Measurements from ENCODE around the gene FBLN2. TPM values are rescaled to one million over a fixed set of nuclear protein-coding genes. Genes with fewer than 3 reads are reported as not detected.

Gene FBLN2
- total RNA-seq, 2 experiments from 2014 or later, result 0.05 TPM; not detected in 1

GRCh38 chr3:13642597-13642996 lies 93.7 kb downstream of the FBLN2 start:
- intact Hi-C loops (cut with DNase I, micrococcal nuclease), result no loop called here
- no peaks in the 10 kb centered on the region for H3K9me3 Mint-ChIP-seq (ENCODE audit: low read depth)

GRCh38 chr3:13644341-13645117 lies 95.6 kb downstream of the FBLN2 start:
- Mint-ChIP-seq H3K27ac (no peak overlapping the region), H3K36me3 (ENCODE audit: low read depth) (no peaks in the 10 kb centered on the region), H3K9me3 (ENCODE audit: low read depth) (no peaks in the 10 kb centered on the region), H3K4me1 (peaks cover 3% of the 10 kb centered on the region), H3K27me3 (peaks cover 14% of the 10 kb centered on the region), H3K4me3 (no peak overlapping the region)
- no peak for ATAC-seq
- intact Hi-C loops (cut with DNase I, micrococcal nuclease), result no loop called here
- ChIA-PET POLR2A (no interaction called here), CTCF (interaction anchor here (1.5 to 12.0 kb wide), 2 partner anchors 147 to 148 kb away, joined by 4 to 246 read pairs; no protein-coding TSS in a partner anchor)
- DNase-seq, result no peak

More at GRCh38 chr3:13642597-13642996, 93.7 kb downstream of the FBLN2 start:
- peaks cover 11% of the 10 kb centered on the region for H3K27me3 Mint-ChIP-seq
- ATAC-seq, result no peak
- H3K27ac Mint-ChIP-seq, result no peak overlapping the region
- H3K4me3 Mint-ChIP-seq, result no peak overlapping the region
- CTCF ChIA-PET, result interaction anchor here (1.1 to 1.2 kb wide), 3 partner anchors 10 to 146 kb away, joined by 3 read pairs; no protein-coding TSS in a partner anchor
- H3K36me3 Mint-ChIP-seq (ENCODE audit: low read depth), result no peaks in the 10 kb centered on the region
- peaks cover 3% of the 10 kb centered on the region for H3K4me1 Mint-ChIP-seq
- no peak for DNase-seq
- POLR2A ChIA-PET, result no interaction called here

- no peaks in the 10 kb centered on the region for H3K36me3 Mint-ChIP-seq (ENCODE audit: low read depth)
Observed at GRCh38 chr3:13645801-13646637, 97.1 kb downstream of the FBLN2 start.

GRCh38 chr3:13647298-13648059 lies 98.6 kb downstream of the FBLN2 start:
- no peak overlapping the region for H3K4me3 Mint-ChIP-seq
- peaks cover 12% of the 10 kb centered on the region for H3K4me1 Mint-ChIP-seq
- ATAC-seq, result peak; percentile 50
- peak; percentile 50 for DNase-seq
- CTCF ChIA-PET, result interaction anchor here (0.6 to 12.6 kb wide), 42 partner anchors 7 to 1199 kb away, joined by 3 to 246 read pairs (median 4); partner anchors contain the start of gene HDAC11
- POLR2A ChIA-PET, result interaction anchor here (0.8 to 1.0 kb wide), 3 partner anchors 150 to 534 kb away, joined by 3 to 4 read pairs (median 3); no protein-coding TSS in a partner anchor
- no peaks in the 10 kb centered on the region for H3K36me3 Mint-ChIP-seq (ENCODE audit: low read depth)
- H3K9me3 Mint-ChIP-seq (ENCODE audit: low read depth), result no peaks in the 10 kb centered on the region
- no peak overlapping the region for H3K27ac Mint-ChIP-seq
- H3K27me3 Mint-ChIP-seq, result peaks cover 14% of the 10 kb centered on the region
- intact Hi-C loops (cut with DNase I, micrococcal nuclease), result loop anchor here (1.0 kb wide), 1 partner anchor 151 kb away; no protein-coding TSS in a partner anchor

More at GRCh38 chr3:13645801-13646637, 97.1 kb downstream of the FBLN2 start:
- no peak overlapping the region for H3K4me3 Mint-ChIP-seq
- H3K27ac Mint-ChIP-seq, result no peak overlapping the region
- ChIA-PET POLR2A (no interaction called here), CTCF (interaction anchor here (0.8 to 12.0 kb wide), 4 partner anchors 12 to 165 kb away, joined by 3 to 246 read pairs (median 14); no protein-coding TSS in a partner anchor)
- no peaks in the 10 kb centered on the region for H3K9me3 Mint-ChIP-seq (ENCODE audit: low read depth)
- no peak for DNase-seq
- H3K4me1 Mint-ChIP-seq, result peaks cover 9% of the 10 kb centered on the region
- H3K27me3 Mint-ChIP-seq, result peaks cover 14% of the 10 kb centered on the region
- intact Hi-C loops (cut with DNase I, micrococcal nuclease), result no loop called here
- no peak for ATAC-seq

GRCh38 chr3:13648060-13649001 lies 99.4 kb downstream of the FBLN2 start:
- intact Hi-C loops (cut with DNase I, micrococcal nuclease), result loop anchor here (1.0 kb wide), 1 partner anchor 152 kb away; no protein-coding TSS in a partner anchor
- DNase-seq (peak; percentile 87), ATAC-seq (peak; percentile 63)
- H3K27ac Mint-ChIP-seq, result no peak overlapping the region
- no peak overlapping the region for H3K4me3 Mint-ChIP-seq
- H3K27me3 Mint-ChIP-seq, result peaks cover 14% of the 10 kb centered on the region
- ChIA-PET CTCF (interaction anchor here (0.6 to 12.6 kb wide), 46 partner anchors 8 to 1198 kb away, joined by 3 to 246 read pairs (median 4); partner anchors contain the start of gene HDAC11), POLR2A (interaction anchor here (0.8 to 1.0 kb wide), 3 partner anchors 150 to 533 kb away, joined by 3 to 4 read pairs (median 3); no protein-coding TSS in a partner anchor)
- H3K36me3 Mint-ChIP-seq (ENCODE audit: low read depth), result no peaks in the 10 kb centered on the region
- H3K9me3 Mint-ChIP-seq (ENCODE audit: low read depth), result no peaks in the 10 kb centered on the region
- H3K4me1 Mint-ChIP-seq, result peaks cover 18% of the 10 kb centered on the region

- Mint-ChIP-seq H3K27me3 (peaks cover 12% of the 10 kb centered on the region), H3K36me3 (ENCODE audit: low read depth) (no peaks in the 10 kb centered on the region), H3K27ac (no peak overlapping the region), H3K9me3 (ENCODE audit: low read depth) (no peaks in the 10 kb centered on the region), H3K4me1 (peaks cover 32% of the 10 kb centered on the region), H3K4me3 (peak overlapping the region; percentile 3)
- ATAC-seq, result peak; percentile 66
- DNase-seq, result peak; percentile 89
- ChIA-PET POLR2A (no interaction called here), CTCF (interaction anchor here (0.6 to 12.6 kb wide), 13 partner anchors 8 to 559 kb away, joined by 3 to 246 read pairs (median 3); partner anchors contain the start of gene WNT7A)
- intact Hi-C loops (cut with DNase I, micrococcal nuclease), result loop anchor here in 1 of 2 experiments (1.0 to 5.0 kb wide), 3 partner anchors 170 to 558 kb away; partner anchors contain the start of genes CHCHD4 and HDAC11
Observed at GRCh38 chr3:13650210-13651056, 101.5 kb downstream of the FBLN2 start.

GRCh38 chr3:13651057-13651400 lies 102.1 kb downstream of the FBLN2 start:
- Mint-ChIP-seq H3K4me1 (peaks cover 33% of the 10 kb centered on the region), H3K27me3 (peaks cover 10% of the 10 kb centered on the region), H3K4me3 (no peak overlapping the region), H3K36me3 (ENCODE audit: low read depth) (no peaks in the 10 kb centered on the region), H3K9me3 (ENCODE audit: low read depth) (no peaks in the 10 kb centered on the region), H3K27ac (no peak overlapping the region)
- DNase-seq (no peak), ATAC-seq (no peak)
- CTCF ChIA-PET, result interaction anchor here (0.6 to 12.6 kb wide), 12 partner anchors 8 to 237 kb away, joined by 3 to 246 read pairs (median 3); partner anchors contain the start of genes NUP210 and WNT7A
- intact Hi-C loops (cut with DNase I, micrococcal nuclease), result loop anchor here in 1 of 2 experiments (2.0 to 5.0 kb wide), 2 partner anchors 471 to 558 kb away; partner anchors contain the start of gene CHCHD4
- POLR2A ChIA-PET, result no interaction called here

- Mint-ChIP-seq H3K9me3 (ENCODE audit: low read depth) (no peaks in the 10 kb centered on the region), H3K4me3 (no peak overlapping the region), H3K36me3 (ENCODE audit: low read depth) (no peaks in the 10 kb centered on the region), H3K27ac (no peak overlapping the region), H3K27me3 (peaks cover 8% of the 10 kb centered on the region), H3K4me1 (peaks cover 33% of the 10 kb centered on the region)
- intact Hi-C loops (cut with DNase I, micrococcal nuclease), result loop anchor here in 1 of 2 experiments (2.0 to 5.0 kb wide), 2 partner anchors 470 to 559 kb away; partner anchors contain the start of gene CHCHD4
- DNase-seq (no peak), ATAC-seq (no peak)
- CTCF ChIA-PET, result interaction anchor here (0.8 to 12.6 kb wide), 10 partner anchors 9 to 560 kb away, joined by 3 to 246 read pairs (median 3); partner anchors contain the start of gene NUP210
- POLR2A ChIA-PET, result no interaction called here
Observed at GRCh38 chr3:13651775-13652428, 103.0 kb downstream of the FBLN2 start.

GRCh38 chr3:13652728-13653127 lies 103.8 kb downstream of the FBLN2 start:
- POLR2A ChIA-PET, result no interaction called here
- H3K4me1 Mint-ChIP-seq, result peaks cover 31% of the 10 kb centered on the region
- no peak for DNase-seq
- H3K4me3 Mint-ChIP-seq, result no peak overlapping the region
- H3K27me3 Mint-ChIP-seq, result peaks cover 5% of the 10 kb centered on the region
- H3K36me3 Mint-ChIP-seq (ENCODE audit: low read depth), result no peaks in the 10 kb centered on the region
- H3K27ac Mint-ChIP-seq, result no peak overlapping the region
- H3K9me3 Mint-ChIP-seq (ENCODE audit: low read depth), result no peaks in the 10 kb centered on the region
- intact Hi-C loops (cut with DNase I, micrococcal nuclease), result loop anchor here in 1 of 2 experiments (5.0 kb wide), 1 partner anchor 470 kb away; the partner anchor contains the start of gene CHCHD4
- CTCF ChIA-PET, result interaction anchor here (0.5 to 12.6 kb wide), 5 partner anchors 15 to 340 kb away, joined by 3 to 246 read pairs (median 4); no protein-coding TSS in a partner anchor
- no peak for ATAC-seq
